IPS DF 6.9 (cell line): ENCODE data around the gene TMEM225B.
"Not testable (repeated sequence)": the region's sequence is repeated elsewhere in the genome, so short reads cannot be mapped to it uniquely, and the experiment has no call there.

ENCODE experiments used
- DNase-seq: peaks from one replicate; pipeline ENCODE4 v3.0.0-alpha.2; 2013; ENCODE audit warnings: low read depth, low spot score
- H3K27ac ChIP-seq: one replicate; pipeline ENCODE4 v1.5.1; 2013; ENCODE audit warnings: low read length, control low read depth
- H3K27me3 ChIP-seq: 2 replicates; pipeline ENCODE4 v1.6.1; 2013; ENCODE audit warnings: mild to moderate bottlenecking, low read length; ENCODE audit not compliant: control insufficient read depth, insufficient read depth
- H3K36me3 ChIP-seq: 2 replicates; pipeline ENCODE4 v1.6.1; 2013; ENCODE audit warnings: low read length; ENCODE audit not compliant: control insufficient read depth, insufficient read depth
- H3K4me1 ChIP-seq: 2 replicates; pipeline ENCODE4 v1.6.1; 2013; ENCODE audit warnings: low read length; ENCODE audit not compliant: control insufficient read depth, insufficient read depth
- H3K4me3 ChIP-seq: 2 replicates; pipeline ENCODE4 v1.5.1; 2013; ENCODE audit warnings: mild to moderate bottlenecking, low read length
- H3K9me3 ChIP-seq: 2 replicates; pipeline ENCODE4 v1.6.1; 2013; ENCODE audit warnings: low read length, inconsistent platforms; ENCODE audit not compliant: control insufficient read depth, insufficient read depth
- WGBS: extraction: QIAGEN DNeasy Blood & Tissue Kit; methylation state at CpG from one replicate; pipeline ENCODE4 v1.1.7; 2013; ENCODE audit warnings: mixed read lengths, missing lambda C conversion rate; ENCODE audit not compliant: insufficient read length, insufficient coverage; 5-methylcytosine and 5-hydroxymethylcytosine counted together

TMEM225B gene, protein sequence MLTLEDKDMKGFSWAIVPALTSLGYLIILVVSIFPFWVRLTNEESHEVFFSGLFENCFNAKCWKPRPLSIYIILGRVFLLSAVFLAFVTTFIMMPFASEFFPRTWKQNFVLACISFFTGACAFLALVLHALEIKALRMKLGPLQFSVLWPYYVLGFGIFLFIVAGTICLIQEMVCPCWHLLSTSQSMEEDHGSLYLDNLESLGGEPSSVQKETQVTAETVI

DNA sequence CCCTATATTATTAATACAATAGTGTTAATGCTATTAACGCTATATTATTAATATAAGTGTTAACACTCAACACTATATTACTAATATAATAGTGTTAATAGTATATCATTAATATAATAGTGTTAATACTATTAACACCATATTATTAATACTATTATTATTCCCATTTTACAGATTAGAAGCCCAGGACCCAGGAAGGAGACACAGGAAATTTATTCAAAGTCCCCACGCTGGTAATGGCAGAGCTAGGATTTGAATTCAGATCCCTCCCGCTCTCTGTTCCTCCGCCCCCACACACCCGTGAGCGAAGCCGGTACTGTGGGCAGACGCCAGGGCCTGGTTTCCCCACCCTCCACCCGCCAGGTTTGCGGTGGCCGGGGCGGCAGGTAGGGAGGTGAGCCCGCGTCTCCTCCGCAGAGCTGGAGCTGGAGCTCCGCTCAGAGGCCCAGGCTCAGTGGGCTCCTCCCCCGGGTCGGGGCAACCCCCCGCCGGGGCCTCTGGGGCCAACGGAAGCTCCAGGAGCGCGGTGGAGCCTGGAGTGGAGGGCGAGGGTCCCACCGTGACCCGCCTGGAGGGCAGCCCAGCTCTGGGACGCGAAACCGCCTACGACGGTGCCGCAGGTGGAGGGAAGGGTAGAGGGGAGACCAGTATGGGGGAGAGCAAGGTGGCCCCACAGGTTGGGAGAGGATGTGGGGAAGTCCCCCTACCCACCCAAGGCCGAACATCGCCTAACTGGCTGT lies at the start of gene TMEM225B:
TMEM225B (plus strand) TSS at position 506 of the 740 bp plus-strand sequence. CDS start 6,122 bp downstream, outside the sequence.
- Histone ChIP-seq H3K36me3 (no peaks in the 10 kb centered on the region), H3K27ac (no peak within 1 kb of the TSS), H3K4me3 (no peak within 1 kb of the TSS), H3K4me1 (peaks cover 4% of the 10 kb centered on the region; the same call in 1 of the 2 replicates), H3K9me3 (no peaks in the 10 kb centered on the region), H3K27me3 (no peaks in the 10 kb centered on the region)
- WGBS, result no CpG with 5 or more reads among the region's 34 CpGs
- no peak for DNase-seq

DNA sequence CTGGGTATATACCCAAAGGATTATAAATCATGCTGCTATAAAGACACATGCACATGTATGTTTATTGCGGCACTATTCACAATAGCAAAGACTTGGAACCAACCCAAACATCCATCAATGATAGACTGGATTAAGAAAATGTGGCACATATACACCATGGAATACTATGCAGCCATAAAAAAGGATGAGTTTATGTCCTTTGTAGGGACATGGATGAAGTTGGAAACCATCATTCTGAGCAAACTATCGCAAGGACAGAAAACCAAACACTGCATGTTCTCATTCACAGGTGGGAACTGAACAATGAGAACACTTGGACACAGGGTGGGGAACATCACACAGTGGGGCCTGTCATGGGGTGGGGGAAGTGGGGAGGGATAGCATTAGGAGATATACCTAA lies 48.5 kb upstream of the TMEM225B start:
- DNase-seq, result not testable (repeated sequence)

DNA sequence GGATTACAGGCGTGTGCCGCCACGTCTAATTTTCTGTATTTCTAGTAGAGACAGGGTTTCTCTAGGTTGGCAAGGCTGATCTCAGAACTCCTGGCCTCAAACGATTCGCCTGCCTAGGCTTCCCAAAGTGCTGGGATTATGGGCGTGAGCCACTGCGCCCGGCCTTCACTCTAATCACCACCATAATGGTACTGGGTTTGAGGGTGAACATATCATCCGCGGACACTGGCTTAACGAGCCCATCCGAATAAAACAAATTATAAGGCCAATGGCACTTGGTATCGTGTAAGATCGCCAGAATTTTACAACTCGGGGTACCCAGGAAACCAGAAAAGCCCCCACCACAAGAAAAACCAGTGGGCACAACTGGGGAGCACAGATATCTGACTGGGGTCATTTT lies 46.7 kb upstream of the TMEM225B start:
- no CpG with 5 or more reads among the region's 15 CpGs for WGBS
- Histone ChIP-seq H3K27me3 (no peaks in the 10 kb centered on the region), H3K4me1 (no peaks in the 10 kb centered on the region), H3K27ac (no peak overlapping the region), H3K9me3 (no peaks in the 10 kb centered on the region), H3K4me3 (peak overlapping the region; percentile 88; the same call in 1 of the 2 replicates), H3K36me3 (peaks cover 3% of the 10 kb centered on the region; the same call in 1 of the 2 replicates)
- DNase-seq, result no peak

More for the DNA sequence above, 48.5 kb upstream of the TMEM225B start:
- WGBS, result no CpG with 5 or more reads among the region's 2 CpGs
- H3K27me3 ChIP-seq, H3K36me3 ChIP-seq, H3K27ac ChIP-seq, H3K4me3 ChIP-seq, H3K9me3 ChIP-seq, H3K4me1 ChIP-seq: not testable (repeated sequence)

DNA sequence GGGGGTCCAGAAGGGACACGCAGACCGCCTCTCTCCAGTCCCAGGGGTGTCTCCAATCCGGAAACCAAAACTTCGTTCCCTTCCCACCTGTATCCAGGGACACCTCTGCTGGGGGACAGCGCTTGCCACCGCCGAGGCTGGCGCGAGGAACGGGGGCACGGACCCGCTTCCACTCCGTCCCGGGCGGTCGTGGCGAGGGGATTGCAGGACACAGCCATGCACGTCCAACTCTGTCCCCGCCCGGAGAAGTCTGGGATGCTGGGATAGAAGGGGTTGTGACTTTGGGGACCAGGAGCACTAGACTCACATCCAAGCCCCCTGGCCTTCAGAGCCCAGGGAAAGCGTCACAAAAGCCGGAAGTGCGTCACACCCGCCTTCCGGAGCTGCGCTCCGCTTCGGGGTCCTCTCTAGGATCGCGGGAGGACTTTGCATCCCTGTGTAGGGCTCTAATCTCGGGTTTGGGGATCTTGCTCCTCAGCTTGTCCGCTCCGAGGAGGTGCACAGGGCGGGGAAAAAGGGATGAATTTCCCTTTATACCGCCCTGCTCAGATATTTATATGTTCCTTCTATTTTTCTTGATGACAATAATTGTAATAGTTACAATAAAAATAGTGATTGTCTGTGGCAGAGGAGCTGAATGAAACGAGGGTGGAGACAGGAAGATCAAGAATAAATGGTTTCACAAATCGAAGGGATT lies 46.2 kb upstream of the TMEM225B start, which contains the start of gene FAM200A:
FAM200A (minus strand) TSS at position 348 of the 697 bp plus-strand sequence. CDS start 3,707 bp downstream, outside the sequence.
- Histone ChIP-seq H3K27ac (no peak within 1 kb of the TSS), H3K4me3 (peak within 1 kb of the TSS; percentile 88; the same call in 1 of the 2 replicates), H3K9me3 (no peaks in the 10 kb centered on the region), H3K27me3 (no peaks in the 10 kb centered on the region), H3K36me3 (peaks cover 3% of the 10 kb centered on the region; the same call in 1 of the 2 replicates), H3K4me1 (no peaks in the 10 kb centered on the region)
- no CpG with 5 or more reads among the region's 37 CpGs for WGBS
- peak; percentile 92 for DNase-seq

DNA sequence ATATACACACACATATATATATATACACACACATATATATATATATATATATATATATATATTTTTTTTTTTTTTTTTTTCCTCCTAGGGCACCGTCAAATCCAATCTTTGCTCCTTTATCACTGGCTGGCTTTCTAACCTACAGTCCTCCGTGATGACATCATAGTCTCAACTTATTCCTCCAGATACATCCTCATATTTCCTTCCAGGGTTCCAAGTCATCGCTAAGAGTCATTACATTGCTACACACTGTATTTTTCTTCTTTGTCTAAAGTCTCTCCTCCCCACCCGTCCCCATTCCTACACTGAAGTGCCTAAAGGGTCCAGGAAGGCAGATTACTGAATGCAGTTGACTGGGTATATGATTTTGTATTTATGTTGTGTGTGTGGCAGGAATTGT lies 45.0 kb upstream of the TMEM225B start:
- Histone ChIP-seq H3K36me3 (peaks cover under 1% of the 10 kb centered on the region; the same call in 1 of the 2 replicates), H3K4me3 (no peak overlapping the region), H3K9me3 (no peaks in the 10 kb centered on the region), H3K4me1 (no peaks in the 10 kb centered on the region), H3K27ac (no peak overlapping the region), H3K27me3 (no peaks in the 10 kb centered on the region)
- WGBS, result no CpG with 5 or more reads among the region's 4 CpGs
- no peak for DNase-seq

DNA sequence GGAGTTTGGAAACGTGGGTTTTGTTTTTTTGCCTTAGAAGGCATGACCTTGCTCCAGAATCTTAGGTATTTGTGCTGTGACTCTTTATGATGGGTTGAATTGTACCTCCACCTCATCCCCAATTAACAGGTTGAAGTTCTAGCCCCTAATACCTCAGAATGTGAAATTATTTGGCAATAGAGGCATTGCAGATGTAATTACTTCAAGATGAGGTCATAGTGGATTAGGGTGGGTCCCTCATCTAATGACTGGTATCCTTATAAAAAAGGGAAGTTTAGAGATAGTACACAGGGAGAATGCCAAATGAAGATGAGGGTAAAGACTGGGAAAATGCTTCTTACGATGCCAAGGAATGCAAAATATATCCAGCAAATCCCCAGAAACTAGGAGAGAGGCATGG lies 43.1 kb upstream of the TMEM225B start:
- no peak for DNase-seq
- H3K9me3 ChIP-seq, result no peaks in the 10 kb centered on the region

DNA sequence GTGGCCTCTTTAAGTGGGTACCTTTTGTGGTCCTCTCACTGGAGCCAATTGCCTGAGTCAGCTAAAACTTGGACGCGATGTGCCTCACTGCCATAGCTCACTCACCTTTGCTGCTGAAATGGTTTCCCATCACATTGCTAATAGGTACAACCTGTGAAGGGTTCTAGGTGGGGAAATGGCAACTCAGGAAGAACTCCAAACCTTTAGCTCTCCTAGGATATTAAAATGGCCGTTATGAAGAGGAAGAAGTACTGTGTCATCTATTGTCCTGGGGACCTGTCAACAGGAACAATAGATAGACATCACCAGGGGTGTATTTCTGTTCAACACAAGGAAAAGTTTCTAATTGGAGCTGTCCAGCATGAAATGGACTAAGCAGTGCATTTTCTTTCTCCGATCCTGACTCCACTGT lies 40.9 kb upstream of the TMEM225B start:
- no CpG with 5 or more reads among the region's 4 CpGs for WGBS

More for the DNA sequence above, 43.1 kb upstream of the TMEM225B start:
- no peak overlapping the region for H3K27ac ChIP-seq
- H3K27me3 ChIP-seq, result no peaks in the 10 kb centered on the region
- H3K4me3 ChIP-seq, result no peak overlapping the region
- no peaks in the 10 kb centered on the region for H3K4me1 ChIP-seq
- WGBS, result no CpG with 5 or more reads among the region's 2 CpGs
- H3K36me3 ChIP-seq, result no peaks in the 10 kb centered on the region

DNA sequence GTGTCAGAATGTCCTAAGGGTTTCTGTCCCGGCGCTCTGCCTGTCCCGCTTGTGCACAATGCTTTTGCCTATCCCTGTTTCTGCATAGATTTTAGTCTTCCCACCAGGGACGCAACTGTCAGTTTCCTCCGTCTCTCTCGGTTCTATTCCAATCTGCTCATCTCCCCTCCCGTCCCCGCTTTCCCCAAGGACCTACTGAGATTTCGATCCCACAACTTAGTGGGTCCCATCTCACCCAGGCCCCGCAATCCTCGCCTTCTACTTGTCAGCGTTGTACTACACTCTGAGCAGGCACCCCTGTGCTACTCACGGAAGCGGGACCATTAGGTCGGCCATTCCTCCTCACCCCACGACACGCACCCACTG lies 40.1 kb upstream of the TMEM225B start:
- no peaks in the 10 kb centered on the region for H3K4me1 ChIP-seq
- no peak overlapping the region for H3K27ac ChIP-seq
- H3K9me3 ChIP-seq, result no peaks in the 10 kb centered on the region
- H3K36me3 ChIP-seq, result peaks cover 10% of the 10 kb centered on the region; the same call in 1 of the 2 replicates
- WGBS, result no CpG with 5 or more reads among the region's 17 CpGs
- peak overlapping the region; percentile 99 for H3K4me3 ChIP-seq
- H3K27me3 ChIP-seq, result no peaks in the 10 kb centered on the region
- DNase-seq, result no peak

More for the DNA sequence above, 40.9 kb upstream of the TMEM225B start:
- Histone ChIP-seq H3K27me3 (no peaks in the 10 kb centered on the region), H3K9me3 (no peaks in the 10 kb centered on the region), H3K4me1 (no peaks in the 10 kb centered on the region), H3K36me3 (peaks cover 8% of the 10 kb centered on the region; the same call in 1 of the 2 replicates), H3K4me3 (no peak overlapping the region), H3K27ac (no peak overlapping the region)
- DNase-seq, result no peak

DNA sequence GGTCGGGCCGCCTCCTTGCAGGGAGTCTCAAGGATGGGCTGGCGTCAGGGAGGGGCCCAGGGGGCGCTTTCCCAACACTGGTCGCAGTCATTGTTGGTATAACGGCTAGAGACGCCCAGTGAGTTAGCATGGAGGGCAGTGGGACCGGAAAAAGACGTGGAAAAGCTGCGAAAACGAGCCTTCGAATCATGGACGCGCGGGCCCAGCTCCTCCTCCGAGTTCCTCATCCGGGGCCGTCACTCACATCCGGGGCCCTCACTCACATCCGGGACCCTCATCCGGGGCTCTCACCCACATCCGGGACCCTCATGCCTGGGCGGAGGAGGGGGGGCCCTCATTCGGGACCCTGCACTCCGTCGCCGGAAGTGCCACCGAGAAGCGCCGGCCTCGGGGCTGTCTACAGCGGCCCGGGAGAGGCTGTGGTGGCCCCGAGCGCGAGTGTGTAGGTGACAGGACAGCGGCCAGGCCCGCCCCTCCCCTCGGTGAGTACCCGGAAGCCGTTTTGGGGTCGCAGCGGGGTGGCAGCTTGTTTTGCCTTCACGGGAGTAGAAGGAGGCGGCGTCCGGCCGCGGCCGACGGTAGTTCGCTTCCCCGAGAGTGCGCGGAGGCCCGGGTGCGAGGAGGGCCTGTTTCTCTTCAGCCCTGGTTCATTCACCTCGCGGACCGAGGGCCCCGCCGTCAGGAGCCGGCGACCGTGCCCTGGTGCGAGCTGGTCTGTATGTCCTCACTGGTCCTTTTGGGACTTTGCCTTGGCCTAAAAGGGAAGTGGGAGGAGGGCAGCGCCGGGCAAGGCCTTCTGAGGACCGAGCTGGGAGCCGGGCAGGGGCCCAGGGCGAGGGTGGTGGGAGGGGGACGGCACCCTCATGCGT lies 39.5 kb upstream of the TMEM225B start, which contains the start of gene ZNF655:
ZNF655 (plus strand) TSS at position 337 of the 869 bp plus-strand sequence. CDS start 1,918 bp downstream, outside the sequence.
- H3K36me3 ChIP-seq, result peaks cover 10% of the 10 kb centered on the region; the same call in 1 of the 2 replicates
- H3K9me3 ChIP-seq, result no peaks in the 10 kb centered on the region
- peak within 1 kb of the TSS; percentile 99 for H3K4me3 ChIP-seq
- no peaks in the 10 kb centered on the region for H3K4me1 ChIP-seq
- no CpG with 5 or more reads among the region's 73 CpGs for WGBS
- no peak within 1 kb of the TSS for H3K27ac ChIP-seq
- DNase-seq, result peak; percentile 71
- H3K27me3 ChIP-seq, result no peaks in the 10 kb centered on the region
